Mesendoderm (in vitro differentiated cells): ENCODE measurements around the gene TAS2R43.
"Not testable (repeated sequence)": the region's sequence is repeated elsewhere in the genome, so short reads cannot be mapped to it uniquely, and the experiment has no call there.

ENCODE experiments used
- DNase-seq: peaks from one replicate; pipeline ENCODE4 v3.0.0; 2013
- H2AK5ac ChIP-seq: 2 replicates; pipeline ENCODE4 v1.6.1; 2013; ENCODE audit warnings: low read length, inconsistent platforms
- H2BK120ac ChIP-seq: 2 replicates; pipeline ENCODE4 v1.6.1; 2013; ENCODE audit warnings: low read depth, mild to moderate bottlenecking, low read length, moderate library complexity, mixed read lengths
- H2BK15ac ChIP-seq: replicated peaks from 2 replicates; pipeline ENCODE4 v1.6.1; 2013; ENCODE audit warnings: low read depth, mild to moderate bottlenecking, moderate library complexity
- H2BK5ac ChIP-seq: 2 replicates; pipeline ENCODE4 v1.6.1; 2013; ENCODE audit warnings: low read length, inconsistent platforms
- H3K18ac ChIP-seq: 2 replicates; pipeline ENCODE4 v1.6.1; 2013; ENCODE audit warnings: mild to moderate bottlenecking, low read length, mixed read lengths
- H3K23ac ChIP-seq: one replicate; pipeline ENCODE4 v1.6.1; 2013; ENCODE audit warnings: low read length
- H3K27ac ChIP-seq: 2 replicates; pipeline ENCODE4 v1.5.1; 2013; ENCODE audit warnings: low read depth, mild to moderate bottlenecking, inconsistent platforms, low read length, moderate library complexity
- H3K27me3 ChIP-seq: 2 replicates; pipeline ENCODE4 v1.6.1; 2013; ENCODE audit warnings: low read length, control low read depth, mild to moderate bottlenecking, inconsistent platforms; ENCODE audit not compliant: insufficient read depth, poor library complexity
- H3K36me3 ChIP-seq: 2 replicates; pipeline ENCODE4 v1.6.1; 2013; ENCODE audit warnings: low read length, inconsistent platforms; ENCODE audit not compliant: control insufficient read depth, insufficient read depth
- H3K4ac ChIP-seq: one replicate; pipeline ENCODE4 v1.6.1; 2013; ENCODE audit warnings: low read depth, mild to moderate bottlenecking, low read length, moderate library complexity
- H3K4me1 ChIP-seq: 2 replicates; pipeline ENCODE4 v1.6.1; 2013; ENCODE audit warnings: low read depth, low read length, inconsistent platforms; ENCODE audit not compliant: control insufficient read depth
- H3K4me2 ChIP-seq: 2 replicates; pipeline ENCODE4 v1.6.1; 2013; ENCODE audit warnings: low read length
- H3K4me3 ChIP-seq: 2 replicates; pipeline ENCODE4 v1.5.1; 2013; ENCODE audit warnings: mild to moderate bottlenecking, low read length
- H3K56ac ChIP-seq: one replicate; pipeline ENCODE4 v1.6.1; 2013; ENCODE audit warnings: low read length
- H3K79me1 ChIP-seq: 2 replicates; pipeline ENCODE4 v1.6.1; 2013; ENCODE audit warnings: low read length, inconsistent platforms
- H3K79me2 ChIP-seq: 2 replicates; pipeline ENCODE4 v1.6.1; 2013; ENCODE audit warnings: mild to moderate bottlenecking, low read length; ENCODE audit not compliant: control insufficient read depth, insufficient read depth
- H3K9ac ChIP-seq: 2 replicates; pipeline ENCODE4 v1.6.1; 2013; ENCODE audit warnings: low read length, inconsistent platforms
- H4K5ac ChIP-seq: one replicate; pipeline ENCODE4 v1.6.1; 2013; ENCODE audit warnings: low read length
- H4K8ac ChIP-seq: one replicate; pipeline ENCODE4 v1.6.1; 2013; ENCODE audit warnings: low read depth, mild to moderate bottlenecking, control low read depth, low read length, moderate library complexity
- WGBS: extraction: QIAGEN DNeasy Blood & Tissue Kit; methylation state at CpG from one replicate; pipeline ENCODE4 v1.1.7; 2013; ENCODE audit warnings: low lambda C conversion rate, missing lambda C conversion rate; ENCODE audit not compliant: insufficient coverage; ENCODE audit errors: extremely low coverage; 5-methylcytosine and 5-hydroxymethylcytosine counted together

TAS2R43 gene

GRCh38 chr12:11105546-11105945 lies 13.4 kb upstream of the TAS2R43 start:
- Histone ChIP-seq H4K5ac (no peak overlapping the region), H2AK5ac (no peak overlapping the region), H4K8ac (no peak overlapping the region), H3K4me2 (no peak overlapping the region), H3K27ac (no peak overlapping the region), H3K4me3 (no peak overlapping the region), H3K4me1 (no peaks in the 10 kb centered on the region), H3K27me3 (no peaks in the 10 kb centered on the region), H3K4ac (no peak overlapping the region), H3K23ac (no peak overlapping the region), H3K79me2 (peaks cover 12% of the 10 kb centered on the region), H3K36me3 (no peaks in the 10 kb centered on the region), H2BK5ac (no peak overlapping the region), H3K79me1 (peaks cover 8% of the 10 kb centered on the region), H2BK15ac (no peak overlapping the region), H3K18ac (no peak overlapping the region), H2BK120ac (no peak overlapping the region), H3K9ac (no peak overlapping the region), H3K56ac (no peak overlapping the region)
- DNase-seq = no peak
- no CpG with 5 or more reads among the region's 2 CpGs for WGBS

DNA sequence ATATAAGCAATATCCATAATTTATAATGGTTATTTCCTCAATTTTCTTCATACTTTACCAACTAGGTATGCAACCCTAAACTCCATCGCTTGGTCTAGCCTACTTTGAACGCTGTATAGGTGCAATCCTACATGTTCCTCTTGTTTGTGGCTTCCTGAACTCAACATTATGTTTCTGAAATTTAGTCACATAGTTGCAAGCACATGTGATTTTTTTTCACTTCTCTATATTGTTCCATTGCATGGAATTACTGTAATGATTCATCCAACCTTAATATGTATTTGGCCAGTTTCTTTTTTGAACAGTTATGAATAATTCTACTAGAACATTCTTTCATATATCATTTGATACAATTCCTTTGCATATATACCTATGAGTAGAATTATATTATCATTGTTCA lies 2.8 kb upstream of the TAS2R43 start:
- H3K23ac ChIP-seq, H3K9ac ChIP-seq, H2BK5ac ChIP-seq, H3K4me1 ChIP-seq, H3K18ac ChIP-seq, H4K8ac ChIP-seq, H3K27me3 ChIP-seq, H3K79me2 ChIP-seq, H3K79me1 ChIP-seq, H3K36me3 ChIP-seq, H4K5ac ChIP-seq, H2BK15ac ChIP-seq, H2BK120ac ChIP-seq, DNase-seq, H3K4me3 ChIP-seq, H3K4me2 ChIP-seq, H3K27ac ChIP-seq, H3K4ac ChIP-seq, H2AK5ac ChIP-seq, H3K56ac ChIP-seq: not testable (repeated sequence)
- no CpG with 5 or more reads among the region's 2 CpGs for WGBS

- Histone ChIP-seq H3K9ac (no peak overlapping the region), H3K27ac (no peak overlapping the region), H3K4ac (no peak overlapping the region), H3K4me1 (no peaks in the 10 kb centered on the region), H3K4me3 (no peak overlapping the region), H3K27me3 (no peaks in the 10 kb centered on the region), H2AK5ac (no peak overlapping the region), H3K23ac (no peak overlapping the region), H4K5ac (no peak overlapping the region), H3K18ac (no peak overlapping the region), H3K36me3 (no peaks in the 10 kb centered on the region), H3K56ac (no peak overlapping the region), H3K79me2 (no peaks in the 10 kb centered on the region), H2BK120ac (no peak overlapping the region), H3K79me1 (no peaks in the 10 kb centered on the region), H4K8ac (no peak overlapping the region), H2BK5ac (no peak overlapping the region), H2BK15ac (no peak overlapping the region), H3K4me2 (no peak overlapping the region)
- DNase-seq = no peak
- no CpG with 5 or more reads among the region's 5 CpGs for WGBS
Observed at GRCh38 chr12:11089246-11089645, 2.9 kb downstream of the TAS2R43 start.

GRCh38 chr12:11085419-11085818 lies 6.7 kb downstream of the TAS2R43 start:
- no peak overlapping the region for H2AK5ac ChIP-seq
- no peak overlapping the region for H3K18ac ChIP-seq
- no peak overlapping the region for H2BK5ac ChIP-seq
- no peak overlapping the region for H3K23ac ChIP-seq
- H3K4me1 ChIP-seq = no peaks in the 10 kb centered on the region
- H3K79me2 ChIP-seq = no peaks in the 10 kb centered on the region
- no peak overlapping the region for H4K5ac ChIP-seq
- H3K4ac ChIP-seq = no peak overlapping the region
- no CpG with 5 or more reads among the region's 3 CpGs for whole genome bisulfite sequencing
- H4K8ac ChIP-seq = no peak overlapping the region
- no peak overlapping the region for H3K27ac ChIP-seq
- no peaks in the 10 kb centered on the region for H3K79me1 ChIP-seq
- H3K56ac ChIP-seq = no peak overlapping the region
- no peaks in the 10 kb centered on the region for H3K27me3 ChIP-seq
- no peak for DNase-seq
- no peak overlapping the region for H3K4me3 ChIP-seq
- no peaks in the 10 kb centered on the region for H3K36me3 ChIP-seq
- no peak overlapping the region for H2BK15ac ChIP-seq
- H2BK120ac ChIP-seq = no peak overlapping the region
- H3K4me2 ChIP-seq = no peak overlapping the region
- H3K9ac ChIP-seq = no peak overlapping the region

- Histone ChIP-seq H3K18ac (no peak overlapping the region), H3K56ac (no peak overlapping the region), H3K23ac (no peak overlapping the region), H3K4ac (no peak overlapping the region), H2BK120ac (no peak overlapping the region), H3K4me1 (no peaks in the 10 kb centered on the region), H2BK15ac (no peak overlapping the region), H3K79me2 (no peaks in the 10 kb centered on the region), H3K27ac (no peak overlapping the region), H3K36me3 (no peaks in the 10 kb centered on the region), H3K4me2 (no peak overlapping the region), H3K79me1 (no peaks in the 10 kb centered on the region), H4K5ac (no peak overlapping the region), H4K8ac (no peak overlapping the region), H2AK5ac (no peak overlapping the region), H3K4me3 (no peak overlapping the region), H3K27me3 (no peaks in the 10 kb centered on the region), H3K9ac (no peak overlapping the region), H2BK5ac (no peak overlapping the region)
- no CpG with 5 or more reads among the region's 2 CpGs for WGBS
- DNase-seq = no peak
Observed at GRCh38 chr12:11081987-11082386, 10.1 kb downstream of the TAS2R43 start.

DNA sequence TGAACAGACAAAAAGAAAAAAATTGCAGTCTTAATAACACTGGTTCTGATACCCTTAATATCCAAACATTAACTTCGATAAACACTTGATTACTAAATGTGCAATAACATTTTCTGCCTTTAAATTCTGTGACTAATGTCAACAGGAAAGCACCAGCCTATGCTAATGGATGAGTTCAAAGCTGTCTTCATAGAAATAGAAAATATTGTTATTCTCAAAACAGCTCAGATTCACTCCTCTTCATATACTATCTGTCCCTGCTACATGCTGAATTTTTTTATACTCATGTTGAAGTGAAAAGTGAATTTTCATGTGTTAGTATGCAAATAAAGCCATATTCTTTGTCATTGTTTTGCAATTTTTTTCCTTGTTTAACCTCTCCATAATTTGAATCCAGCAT lies 13.9 kb downstream of the TAS2R43 start:
- H3K27me3 ChIP-seq = no peaks in the 10 kb centered on the region

More for the DNA sequence above, 13.9 kb downstream of the TAS2R43 start:
- Histone ChIP-seq H3K4me3 (no peak overlapping the region), H3K23ac (no peak overlapping the region), H3K4me1 (no peaks in the 10 kb centered on the region), H3K56ac (no peak overlapping the region), H4K8ac (no peak overlapping the region), H4K5ac (no peak overlapping the region), H3K9ac (no peak overlapping the region), H3K18ac (no peak overlapping the region), H3K36me3 (no peaks in the 10 kb centered on the region), H3K27ac (no peak overlapping the region), H3K4me2 (no peak overlapping the region), H3K79me1 (no peaks in the 10 kb centered on the region), H2BK120ac (no peak overlapping the region), H2BK5ac (no peak overlapping the region), H2BK15ac (no peak overlapping the region), H2AK5ac (no peak overlapping the region), H3K4ac (no peak overlapping the region), H3K79me2 (no peaks in the 10 kb centered on the region)
- DNase-seq = no peak
- no CpG with 5 or more reads among the region's 1 CpG for WGBS
